GM12891 (cell line): Measurements from ENCODE around the gene COL6A1.

Source experiments
- DNase-seq: peaks from one replicate; pipeline ENCODE4 v3.0.0; 2011; ENCODE audit warnings: low spot score; ENCODE audit not compliant: insufficient read length
- FAIRE-seq: peaks from 2 replicates; lab custom pipeline; 2011; peaks lifted over from hg19 to GRCh38; lab: Jason Lieb, UNC
- PAX5 ChIP-seq: IDR thresholded peaks from 2 replicates; pipeline ENCODE4 v1.6.1; 2011; ENCODE audit warnings: low read length, moderate library complexity, mild to moderate bottlenecking; ENCODE audit not compliant: insufficient read depth, severe bottlenecking
- POLR2A ChIP-seq: IDR thresholded peaks from 2 replicates; pipeline ENCODE4 v1.6.1; 2011; ENCODE audit warnings: low read depth, low read length, control low read depth
- POLR2AphosphoS5 ChIP-seq: IDR thresholded peaks from 2 replicates; pipeline ENCODE4 v1.6.1; 2011; ENCODE audit warnings: low read depth, low read length, control low read depth
- POU2F2 ChIP-seq: IDR thresholded peaks from 2 replicates; pipeline ENCODE4 v1.6.1; 2011; ENCODE audit warnings: low read depth, mild to moderate bottlenecking, control low read depth, low read length, moderate library complexity
- SPI1 ChIP-seq: IDR thresholded peaks from 2 replicates; pipeline ENCODE4 v1.6.1; 2011; ENCODE audit warnings: low read depth, low read length, control low read depth
- TAF1 ChIP-seq: IDR thresholded peaks from 2 replicates; pipeline ENCODE4 v1.6.1; 2011; ENCODE audit warnings: low read depth, low read length, control low read depth

Gene COL6A1

DNA sequence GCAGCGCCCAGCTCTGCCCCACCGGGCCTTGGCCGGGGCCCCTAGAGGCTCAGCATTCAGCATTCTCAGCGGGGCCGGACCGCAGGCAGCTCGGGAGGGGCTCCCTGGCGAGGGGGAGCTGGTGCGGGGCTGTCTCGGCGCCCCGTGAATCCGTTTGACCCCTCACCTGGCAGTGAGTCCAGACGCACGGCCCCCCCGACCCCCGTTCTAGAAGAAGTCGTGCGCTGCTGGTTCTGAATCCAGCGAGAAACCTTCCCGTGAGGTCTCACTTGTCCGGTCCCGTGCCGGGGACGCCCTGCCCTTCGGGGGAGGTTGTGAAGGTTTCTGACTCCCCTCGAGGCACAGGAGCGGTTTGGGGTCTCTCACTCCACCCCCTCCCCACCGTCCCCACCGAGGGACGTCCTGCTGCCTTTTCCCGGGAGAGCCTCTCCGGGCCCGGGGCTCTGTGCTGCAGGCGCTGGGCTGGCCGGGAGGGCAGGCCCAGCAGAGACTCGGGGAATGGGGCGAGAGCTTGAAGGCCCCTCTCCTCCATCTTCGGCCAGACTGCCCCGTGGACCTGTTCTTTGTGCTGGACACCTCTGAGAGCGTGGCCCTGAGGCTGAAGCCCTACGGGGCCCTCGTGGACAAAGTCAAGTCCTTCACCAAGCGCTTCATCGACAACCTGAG is 655 bp downstream of the COL6A1 start:
- TF ChIP-seq POLR2AphosphoS5 (no peak), POLR2A (no peak), PAX5 (no peak), POU2F2 (no peak), SPI1 (no peak), TAF1 (no peak)
- DNase-seq = peak; percentile 32
- no peak for FAIRE-seq

DNA sequence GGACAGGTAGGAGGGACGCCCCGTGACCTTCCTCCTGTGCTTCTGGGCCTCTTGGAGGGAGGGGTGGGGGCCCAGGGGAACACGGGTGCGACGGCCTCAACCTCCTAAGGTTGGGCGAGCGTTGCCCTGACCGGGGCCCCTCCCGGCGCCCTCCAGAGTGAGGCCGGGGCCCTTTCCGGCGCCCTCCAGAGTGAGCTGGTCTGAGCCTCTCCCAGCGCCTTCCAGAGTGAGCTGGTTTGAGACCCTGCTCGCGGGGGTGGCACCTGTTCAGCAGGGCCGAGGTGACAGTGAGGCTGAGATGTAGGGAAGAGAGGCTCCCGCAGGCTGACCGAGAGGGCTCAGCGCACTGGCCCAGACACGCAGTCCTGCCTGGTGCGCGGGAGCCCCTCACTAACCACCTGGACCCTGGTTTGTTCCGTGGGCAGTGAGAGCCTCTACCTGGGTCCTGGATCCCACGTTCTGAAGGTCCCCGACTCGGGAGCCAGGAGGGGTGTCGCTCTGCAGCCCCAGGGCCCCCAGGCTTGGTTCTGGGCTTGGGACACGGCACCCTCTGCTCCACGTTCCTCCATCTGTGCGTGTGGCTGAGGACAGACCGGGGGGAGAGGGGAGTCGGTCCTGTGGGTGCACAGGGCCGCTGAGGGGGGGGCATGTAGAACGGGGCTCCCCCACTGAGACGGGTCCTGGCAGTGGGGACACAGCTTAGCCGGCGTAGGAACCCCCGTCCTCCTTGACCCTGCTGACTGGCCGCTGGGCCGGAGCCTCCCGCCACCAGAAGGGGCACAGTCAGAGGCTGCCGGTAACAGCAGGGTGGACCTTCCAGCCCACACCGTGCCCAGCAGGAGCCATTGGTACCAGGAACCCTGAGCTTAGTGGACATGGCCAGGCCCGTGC is 1.4 kb downstream of the COL6A1 start:
- TF ChIP-seq POLR2A = no peak
- no peak for TF ChIP-seq TAF1
- TF ChIP-seq PAX5 = no peak
- TF ChIP-seq POLR2AphosphoS5 = no peak
- no peak for TF ChIP-seq POU2F2
- TF ChIP-seq SPI1 = no peak
- FAIRE-seq (no peak), DNase-seq (no peak)

DNA sequence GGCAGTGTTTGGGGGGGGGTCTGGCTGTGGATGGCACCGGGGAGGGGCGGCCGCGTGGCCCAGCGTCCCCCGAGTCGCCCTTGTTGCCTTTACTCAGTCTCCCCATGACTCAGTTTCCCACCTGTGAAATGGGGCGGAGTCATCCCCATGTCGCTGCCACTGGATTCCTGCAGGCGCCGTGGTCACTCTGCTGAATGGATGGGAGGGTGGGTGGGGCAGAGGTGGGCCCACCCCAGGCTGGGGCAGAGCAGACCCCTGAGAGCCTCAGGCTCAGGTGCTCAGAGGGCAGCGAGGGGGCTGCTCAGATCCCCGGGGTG is 2.0 kb downstream of the COL6A1 start:
- FAIRE-seq (no peak), DNase-seq (no peak)
- TF ChIP-seq POLR2A (no peak), PAX5 (no peak), TAF1 (no peak), POU2F2 (no peak), POLR2AphosphoS5 (no peak), SPI1 (no peak)

DNA sequence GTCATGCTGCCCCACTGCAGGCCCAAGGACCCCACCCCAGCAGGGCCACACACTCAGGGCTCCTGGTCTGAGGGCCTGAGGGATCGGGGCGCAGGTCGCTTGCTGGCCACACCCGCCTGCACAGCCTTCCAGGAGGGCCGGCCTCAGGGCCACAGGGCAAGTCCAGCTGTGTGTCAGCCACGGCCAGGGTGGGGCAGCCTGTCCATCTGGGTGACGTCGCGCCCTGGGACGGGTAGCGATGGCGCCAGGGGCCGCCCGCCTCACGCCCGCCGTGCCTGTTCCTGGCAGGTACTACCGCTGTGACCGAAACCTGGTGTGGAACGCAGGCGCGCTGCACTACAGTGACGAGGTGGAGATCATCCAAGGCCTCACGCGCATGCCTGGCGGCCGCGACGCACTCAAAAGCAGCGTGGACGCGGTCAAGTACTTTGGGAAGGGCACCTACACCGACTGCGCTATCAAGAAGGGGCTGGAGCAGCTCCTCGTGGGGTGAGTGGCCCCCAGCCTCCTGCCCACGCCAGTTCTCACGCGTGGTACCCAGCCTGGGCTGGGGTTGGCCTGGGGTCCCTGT is 2.5 kb downstream of the COL6A1 start:
- DNase-seq = no peak
- TF ChIP-seq POLR2AphosphoS5 (no peak), POU2F2 (no peak), TAF1 (no peak), POLR2A (no peak), PAX5 (no peak), SPI1 (no peak)
- FAIRE-seq = no peak

DNA sequence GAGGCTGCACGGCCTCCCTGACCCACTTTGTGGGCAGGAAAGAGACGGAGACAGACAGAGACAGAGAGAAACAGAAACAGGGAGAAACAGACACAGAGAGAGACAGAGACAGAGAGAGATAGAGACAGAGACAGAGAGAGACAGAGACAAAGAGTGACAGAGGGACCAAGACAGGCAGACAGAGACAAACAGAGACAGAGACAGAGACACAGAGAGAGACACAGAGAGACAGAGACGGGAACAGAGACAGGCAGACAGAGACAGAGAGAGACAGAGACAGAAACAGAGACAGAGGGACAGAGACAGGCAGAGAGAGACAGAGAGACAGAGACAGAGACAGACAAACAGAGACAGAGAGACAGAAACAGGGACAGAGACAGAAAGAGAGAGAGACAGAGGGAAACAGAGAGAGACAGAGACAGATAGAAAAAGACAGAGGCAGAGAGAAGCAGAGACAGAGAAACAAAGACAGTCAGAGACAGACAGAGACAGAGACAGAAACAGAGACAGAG is 3.1 kb downstream of the COL6A1 start:
- no peak for DNase-seq
- TF ChIP-seq TAF1 (no peak), POLR2A (no peak), POLR2AphosphoS5 (no peak), POU2F2 (no peak), SPI1 (no peak), PAX5 (no peak)
- no peak for FAIRE-seq

DNA sequence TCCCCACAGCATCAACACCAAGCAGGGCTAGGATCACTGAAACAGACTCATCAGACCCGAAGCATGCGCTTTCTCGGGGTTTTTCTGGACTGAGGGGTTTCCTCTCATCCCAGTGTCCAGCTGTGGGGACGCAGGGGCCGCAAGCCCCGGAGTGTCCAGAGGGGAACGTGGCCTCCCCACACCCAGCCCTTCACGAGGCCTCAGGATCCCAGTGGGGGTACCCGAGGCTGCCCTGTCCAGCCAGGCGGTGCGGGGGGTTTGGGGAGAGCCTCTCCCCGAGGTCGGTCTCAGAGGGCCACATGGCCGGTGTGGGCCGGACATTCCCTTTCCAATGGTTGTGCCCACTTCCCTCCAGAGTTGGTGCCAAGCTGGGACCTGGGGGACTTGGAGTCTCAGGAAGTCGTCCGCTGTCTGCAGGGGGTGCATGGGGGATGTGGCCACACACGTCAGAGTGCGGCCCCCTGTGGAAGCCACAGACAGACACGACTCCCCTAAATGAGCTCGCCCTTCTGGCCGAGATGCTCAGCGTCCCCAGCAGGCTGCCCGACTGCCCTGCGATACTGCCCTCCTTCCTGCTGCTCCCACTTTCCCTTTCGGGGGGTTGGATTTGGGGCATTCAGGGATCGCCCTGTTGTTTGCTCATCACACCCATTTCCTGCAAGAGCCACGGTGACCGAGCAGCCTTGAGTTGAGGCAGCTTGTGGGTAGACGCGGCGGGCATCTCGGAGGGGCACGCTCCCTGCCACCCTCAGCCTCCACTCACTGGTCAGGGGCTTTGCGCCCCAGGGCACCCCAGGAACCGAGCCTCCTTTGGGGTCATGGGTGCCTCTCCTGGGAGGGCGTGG is 4.1 kb downstream of the COL6A1 start:
- TF ChIP-seq TAF1 = no peak
- TF ChIP-seq SPI1 = no peak
- no peak for TF ChIP-seq PAX5
- TF ChIP-seq POLR2A = no peak
- no peak for TF ChIP-seq POU2F2
- TF ChIP-seq POLR2AphosphoS5 = no peak
- FAIRE-seq (no peak), DNase-seq (no peak)

DNA sequence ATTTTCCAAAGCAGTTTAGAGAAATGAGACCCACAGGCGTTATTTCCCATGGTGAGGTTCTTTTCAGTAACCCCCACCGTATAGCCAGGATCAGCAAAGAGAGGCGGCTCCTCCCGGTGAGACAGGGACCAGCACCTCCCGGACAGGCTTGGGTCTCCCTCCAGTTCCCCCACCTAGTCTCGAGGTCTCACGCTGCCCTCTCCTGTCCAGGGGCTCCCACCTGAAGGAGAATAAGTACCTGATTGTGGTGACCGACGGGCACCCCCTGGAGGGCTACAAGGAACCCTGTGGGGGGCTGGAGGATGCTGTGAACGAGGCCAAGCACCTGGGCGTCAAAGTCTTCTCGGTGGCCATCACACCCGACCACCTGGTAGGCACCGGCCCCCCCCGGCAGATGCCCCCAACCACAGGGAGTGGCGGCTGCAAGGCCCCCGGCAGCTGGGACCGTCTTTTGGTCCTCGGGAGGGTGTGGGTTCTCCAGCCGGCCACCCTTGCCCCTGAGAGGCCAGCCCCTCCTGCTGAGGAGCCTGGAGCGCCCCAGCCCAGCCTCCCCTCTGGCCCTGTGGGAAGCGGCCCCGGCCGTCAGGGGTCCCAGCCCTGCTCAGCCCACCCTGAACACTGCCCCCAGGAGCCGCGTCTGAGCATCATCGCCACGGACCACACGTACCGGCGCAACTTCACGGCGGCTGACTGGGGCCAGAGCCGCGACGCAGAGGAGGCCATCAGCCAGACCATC is 4.9 kb downstream of the COL6A1 start:
- DNase-seq = no peak
- no peak for FAIRE-seq
- TF ChIP-seq POU2F2 (no peak), PAX5 (no peak), POLR2AphosphoS5 (no peak), TAF1 (no peak), SPI1 (no peak), POLR2A (no peak)
